ENCODE measurements around the gene CROCC. TPM values are rescaled to one million over a fixed set of nuclear protein-coding genes. Genes with fewer than 3 reads are reported as not detected.
A peak's percentile ranks its signal among the peaks of the same experiment; 100 is the strongest.
"Not testable (repeated sequence)": the region's sequence is repeated elsewhere in the genome, so short reads cannot be mapped to it uniquely, and the experiment has no call there.

CROCC gene
- total RNA-seq, 1 donor: 8.9 TPM

DNA sequence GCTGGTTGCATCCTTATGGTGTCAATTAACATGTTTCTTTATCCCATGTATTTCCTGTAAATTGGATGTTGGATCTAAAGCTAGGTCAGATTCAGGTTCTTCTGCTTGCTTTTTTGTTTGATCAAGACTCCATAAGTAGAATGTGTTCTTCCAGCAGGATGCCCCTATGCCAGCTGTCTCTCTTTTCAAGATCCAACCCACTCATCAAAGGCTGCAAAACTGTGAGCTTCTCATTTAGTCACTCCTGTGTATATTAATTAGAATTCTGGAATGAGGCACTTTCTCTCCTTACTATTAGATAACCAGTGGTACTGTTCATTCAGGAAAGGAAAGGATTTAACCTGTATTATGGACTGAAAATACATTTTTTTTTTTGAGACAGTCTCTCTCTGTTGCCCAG, 12.2 kb downstream of the CROCC start:
- DNase-seq (ENCODE audit: low read depth); H3K4me3 ChIP-seq (ENCODE audit: low read depth, low read length): not testable (repeated sequence)

GRCh38 chr1:16936580-16936979, 14.8 kb downstream of the CROCC start:
- H3K4me3 ChIP-seq (ENCODE audit: low read depth, low read length); DNase-seq (ENCODE audit: low read depth): not testable (repeated sequence)

- TF ChIP-seq CTCF (IDR thresholded peaks at IDR 0.05; ENCODE audit: insufficient read depth, low read length): no peak
- DNase-seq (ENCODE audit: low read depth): no peak
- H3K4me3 ChIP-seq (ENCODE audit: low read depth, low read length): no peak overlapping the region
Observed at GRCh38 chr1:16938351-16939321, 16.9 kb downstream of the CROCC start.

DNA sequence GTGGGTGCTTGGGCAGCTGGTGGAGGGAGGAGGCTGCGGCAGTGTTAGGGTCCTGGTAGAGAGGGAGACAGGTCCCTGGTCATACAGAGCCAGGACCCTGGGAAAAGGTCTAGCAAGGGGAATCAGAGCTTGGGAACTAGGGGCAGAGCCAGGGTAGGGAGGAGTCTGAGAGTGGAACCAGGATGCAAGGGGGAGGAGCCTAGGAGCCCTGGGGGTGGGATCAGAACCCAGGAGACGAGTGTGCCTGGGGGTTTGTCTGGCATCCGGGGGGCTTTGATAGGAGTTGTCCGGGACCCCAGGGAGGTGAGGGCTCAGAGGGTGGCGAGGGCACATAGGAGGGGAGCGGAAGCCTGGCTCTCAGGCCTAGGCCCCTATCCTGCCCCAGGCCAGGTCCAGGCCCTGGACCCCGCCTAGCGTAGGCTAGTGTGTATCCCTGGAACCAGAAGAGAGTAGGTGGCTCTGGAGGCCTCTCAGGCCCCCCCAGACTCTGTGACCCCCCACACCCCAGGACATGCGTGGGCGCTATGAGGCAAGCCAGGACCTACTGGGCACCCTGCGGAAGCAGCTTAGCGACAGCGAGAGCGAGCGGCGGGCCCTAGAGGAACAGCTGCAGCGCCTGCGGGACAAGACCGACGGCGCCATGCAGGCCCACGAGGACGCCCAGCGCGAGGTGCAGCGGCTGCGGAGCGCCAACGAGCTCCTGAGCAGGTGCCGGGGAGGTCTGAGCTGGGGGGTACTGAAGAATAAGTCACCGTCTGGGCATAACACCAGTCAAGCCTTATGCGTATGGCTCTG, 17.9 kb downstream of the CROCC start:
- not testable (repeated sequence) for H3K4me3 ChIP-seq (ENCODE audit: low read depth, low read length); DNase-seq (ENCODE audit: low read depth)

DNA sequence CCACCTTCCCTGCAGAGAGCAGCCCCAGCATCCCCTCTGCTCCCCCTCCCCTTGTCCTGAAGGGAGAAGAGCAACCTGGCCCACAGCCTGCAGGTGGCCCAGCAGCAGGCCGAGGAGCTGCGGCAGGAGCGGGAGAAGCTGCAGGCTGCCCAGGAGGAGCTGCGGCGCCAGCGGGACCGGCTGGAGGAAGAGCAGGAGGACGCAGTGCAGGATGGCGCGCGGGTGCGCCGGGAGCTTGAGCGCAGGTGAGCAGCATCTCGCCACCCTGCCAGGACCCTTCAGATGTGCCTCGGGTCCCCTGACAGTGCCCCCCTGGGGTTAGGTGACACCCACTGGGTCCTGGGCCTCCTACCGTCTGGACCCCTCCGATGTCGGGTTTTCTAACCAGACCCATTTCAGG, 22.3 kb downstream of the CROCC start:
- DNase-seq (ENCODE audit: low read depth): no peak
- TF ChIP-seq CTCF (IDR thresholded peaks at IDR 0.05; ENCODE audit: insufficient read depth, low read length): no peak
- no peak overlapping the region for H3K4me3 ChIP-seq (ENCODE audit: low read depth, low read length)

- not testable (repeated sequence) for H3K4me3 ChIP-seq (ENCODE audit: low read depth, low read length); DNase-seq (ENCODE audit: low read depth)
Observed at GRCh38 chr1:16945512-16945911, 23.8 kb downstream of the CROCC start.

DNA sequence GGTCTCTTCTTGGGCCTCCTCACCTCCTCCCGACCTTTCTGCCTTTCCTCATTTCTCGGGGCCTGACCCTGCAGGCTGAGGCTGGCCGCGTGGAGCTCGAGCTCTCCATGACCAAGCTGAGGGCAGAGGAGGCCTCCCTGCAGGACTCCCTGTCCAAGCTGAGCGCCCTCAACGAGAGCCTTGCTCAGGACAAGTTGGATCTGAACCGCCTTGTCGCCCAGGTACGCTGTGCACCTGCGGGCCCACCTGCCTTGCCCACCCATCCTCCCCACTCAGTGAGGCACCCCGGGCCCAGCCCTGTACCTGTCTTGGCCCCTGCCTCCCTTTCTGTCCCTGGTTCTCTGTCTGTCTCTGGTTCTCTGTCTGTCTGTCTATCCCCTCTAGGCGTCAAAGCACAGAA, 24.5 kb downstream of the CROCC start:
- DNase-seq (ENCODE audit: low read depth); H3K4me3 ChIP-seq (ENCODE audit: low read depth, low read length): not testable (repeated sequence)

GRCh38 chr1:16946646-16947045, 24.9 kb downstream of the CROCC start:
- DNase-seq (ENCODE audit: low read depth): no peak
- no peak overlapping the region for H3K4me3 ChIP-seq (ENCODE audit: low read depth, low read length)
- TF ChIP-seq CTCF (IDR thresholded peaks at IDR 0.05; ENCODE audit: insufficient read depth, low read length): no peak

- H3K4me3 ChIP-seq (ENCODE audit: low read depth, low read length); DNase-seq (ENCODE audit: low read depth): not testable (repeated sequence)
Observed at GRCh38 chr1:16948282-16948891, 26.7 kb downstream of the CROCC start.

- not testable (repeated sequence) for H3K4me3 ChIP-seq (ENCODE audit: low read depth, low read length)
- peak; percentile 65 for DNase-seq (ENCODE audit: low read depth)
Observed at GRCh38 chr1:16949026-16949425, 27.3 kb downstream of the CROCC start.

DNA sequence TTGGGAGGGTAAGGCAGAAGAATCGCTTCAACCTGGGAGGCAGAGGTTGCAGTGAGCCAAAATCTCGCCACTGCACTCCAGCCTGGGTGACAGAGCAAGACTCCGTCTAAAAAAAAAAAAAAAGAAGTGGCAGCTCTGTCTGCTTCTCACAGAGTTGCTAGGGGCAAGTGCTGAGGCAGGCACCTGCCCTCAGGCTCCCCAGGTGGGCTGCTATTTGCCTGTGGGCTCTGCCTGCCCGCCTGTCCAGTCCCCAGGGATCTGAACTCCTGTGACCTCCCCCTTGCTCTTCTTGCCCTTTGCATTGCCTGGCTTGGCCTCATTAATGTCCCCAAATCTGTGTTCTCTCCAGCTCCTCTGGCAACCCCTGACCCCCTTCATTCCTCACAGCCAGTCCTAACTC, 30.6 kb downstream of the CROCC start:
- not testable (repeated sequence) for DNase-seq (ENCODE audit: low read depth); H3K4me3 ChIP-seq (ENCODE audit: low read depth, low read length)

All from fibroblast of the aortic adventitia (primary cell).